Measurements from ENCODE around the gene KLC4. TPM values are rescaled to one million over a fixed set of nuclear protein-coding genes. Genes with fewer than 3 reads are reported as not detected.

Gene KLC4
- total and polyA plus RNA-seq, 2 experiments from 2014 or later = 38.4 to 57.2 TPM

DNA sequence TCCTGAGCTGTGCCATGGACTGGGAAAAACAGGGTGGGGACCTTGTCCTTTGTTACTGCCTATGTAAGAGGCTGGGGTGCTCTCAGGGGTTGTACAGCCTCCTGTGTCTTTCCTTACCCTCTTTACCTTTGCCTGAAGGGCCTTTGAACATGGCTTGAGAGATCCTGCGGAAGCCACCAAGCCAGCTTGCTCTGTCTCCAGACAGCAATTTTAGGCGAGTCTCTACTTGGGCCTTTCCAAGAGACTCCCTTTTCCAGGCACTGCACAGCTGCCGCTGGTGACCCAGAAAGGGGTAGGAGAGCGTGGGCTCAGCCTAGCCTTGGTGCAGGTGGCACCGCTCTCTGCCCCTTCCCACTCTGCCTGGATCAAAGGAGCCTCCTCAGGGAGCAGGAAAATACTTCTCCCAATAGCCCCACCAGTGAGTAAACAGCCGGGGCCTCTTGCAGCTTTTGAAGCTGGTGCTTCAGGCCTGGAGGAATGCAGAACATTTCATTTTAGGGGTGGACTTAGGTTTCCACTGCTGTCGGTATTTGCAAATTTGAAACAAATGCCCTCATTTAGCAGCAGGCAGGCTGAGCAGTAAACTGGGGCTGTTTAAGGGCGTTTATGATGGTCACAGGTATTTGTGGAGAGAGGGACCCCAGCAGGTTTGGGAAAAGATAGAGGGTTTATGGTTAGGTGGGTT lies 30.6 kb downstream of the KLC4 start:
- Histone ChIP-seq H3K4me3 (no peak overlapping the region), H3K9me3 (ENCODE audit: low read depth) (no peaks in the 10 kb centered on the region), H3K27ac (peak overlapping the region; percentile 82), H3K36me3 (no peaks in the 10 kb centered on the region), H3K4me1 (ENCODE audit: low read depth) (peaks cover 19% of the 10 kb centered on the region), H3K27me3 (no peaks in the 10 kb centered on the region)
- TF ChIP-seq, protein P1, sequence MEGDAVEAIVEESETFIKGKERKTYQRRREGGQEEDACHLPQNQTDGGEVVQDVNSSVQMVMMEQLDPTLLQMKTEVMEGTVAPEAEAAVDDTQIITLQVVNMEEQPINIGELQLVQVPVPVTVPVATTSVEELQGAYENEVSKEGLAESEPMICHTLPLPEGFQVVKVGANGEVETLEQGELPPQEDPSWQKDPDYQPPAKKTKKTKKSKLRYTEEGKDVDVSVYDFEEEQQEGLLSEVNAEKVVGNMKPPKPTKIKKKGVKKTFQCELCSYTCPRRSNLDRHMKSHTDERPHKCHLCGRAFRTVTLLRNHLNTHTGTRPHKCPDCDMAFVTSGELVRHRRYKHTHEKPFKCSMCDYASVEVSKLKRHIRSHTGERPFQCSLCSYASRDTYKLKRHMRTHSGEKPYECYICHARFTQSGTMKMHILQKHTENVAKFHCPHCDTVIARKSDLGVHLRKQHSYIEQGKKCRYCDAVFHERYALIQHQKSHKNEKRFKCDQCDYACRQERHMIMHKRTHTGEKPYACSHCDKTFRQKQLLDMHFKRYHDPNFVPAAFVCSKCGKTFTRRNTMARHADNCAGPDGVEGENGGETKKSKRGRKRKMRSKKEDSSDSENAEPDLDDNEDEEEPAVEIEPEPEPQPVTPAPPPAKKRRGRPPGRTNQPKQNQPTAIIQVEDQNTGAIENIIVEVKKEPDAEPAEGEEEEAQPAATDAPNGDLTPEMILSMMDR (IDR thresholded peaks at IDR 0.05; ENCODE audit: low read depth, low read length) = no peak
- DNase-seq (ENCODE audit: low read depth in 1 of 2, low spot score in 1 of 2) = no peak

DNA sequence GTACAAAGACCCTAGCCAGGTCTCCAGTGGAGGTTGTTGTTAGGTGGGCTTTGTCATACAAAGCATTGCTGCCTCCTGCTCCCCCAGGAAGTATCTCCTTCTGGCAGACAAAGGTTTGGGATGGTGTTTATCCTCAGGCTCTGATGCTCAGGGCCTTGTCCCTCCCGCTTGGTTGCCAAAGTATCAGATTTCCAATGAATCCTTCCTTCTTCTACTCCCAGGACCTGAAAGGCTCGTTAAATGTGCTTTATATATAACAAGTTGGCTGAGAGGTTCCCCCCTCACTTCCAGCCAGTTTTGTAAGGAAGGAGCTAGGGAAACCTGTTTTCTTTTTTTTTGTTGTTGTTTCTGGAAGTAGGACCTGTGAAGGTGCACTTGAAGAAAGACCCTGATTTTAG lies 31.1 kb downstream of the KLC4 start:
- no peak for DNase-seq (ENCODE audit: low read depth in 1 of 2, low spot score in 1 of 2)
- Histone ChIP-seq H3K36me3 (no peaks in the 10 kb centered on the region), H3K4me1 (ENCODE audit: low read depth) (peaks cover 22% of the 10 kb centered on the region), H3K27me3 (no peaks in the 10 kb centered on the region), H3K4me3 (no peak overlapping the region), H3K9me3 (ENCODE audit: low read depth) (no peaks in the 10 kb centered on the region), H3K27ac (peak overlapping the region; percentile 82)
- TF ChIP-seq, protein P1 (IDR thresholded peaks at IDR 0.05; ENCODE audit: low read depth, low read length) = no peak

DNA sequence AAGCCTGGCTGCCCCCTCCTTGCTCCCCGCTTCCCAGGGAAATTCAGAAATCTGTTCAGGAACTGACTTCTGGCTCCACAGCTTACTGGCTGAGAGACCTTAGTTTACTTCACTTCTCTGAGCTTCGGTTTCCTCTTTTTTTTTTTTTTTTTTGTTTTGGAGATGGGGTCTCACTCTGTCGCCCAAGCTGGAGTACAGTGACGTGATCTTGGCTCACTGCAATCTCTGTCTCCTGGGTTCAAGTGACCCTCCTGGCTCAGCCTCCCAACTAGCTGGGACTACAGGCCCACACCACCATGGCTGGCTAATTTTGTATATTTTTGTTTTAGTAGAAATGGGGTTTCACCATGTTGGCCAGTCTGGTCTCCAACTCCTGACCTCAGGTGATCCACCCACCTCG lies 31.6 kb downstream of the KLC4 start:
- peak overlapping the region; percentile 82 for H3K27ac ChIP-seq
- DNase-seq (ENCODE audit: low read depth in 1 of 2, low spot score in 1 of 2) = no peak
- H3K4me3 ChIP-seq = no peak overlapping the region
- TF ChIP-seq, protein P1 (IDR thresholded peaks at IDR 0.05; ENCODE audit: low read depth, low read length) = no peak
- H3K9me3 ChIP-seq (ENCODE audit: low read depth) = no peaks in the 10 kb centered on the region
- H3K36me3 ChIP-seq = no peaks in the 10 kb centered on the region
- H3K27me3 ChIP-seq = no peaks in the 10 kb centered on the region
- H3K4me1 ChIP-seq (ENCODE audit: low read depth) = peaks cover 27% of the 10 kb centered on the region

DNA sequence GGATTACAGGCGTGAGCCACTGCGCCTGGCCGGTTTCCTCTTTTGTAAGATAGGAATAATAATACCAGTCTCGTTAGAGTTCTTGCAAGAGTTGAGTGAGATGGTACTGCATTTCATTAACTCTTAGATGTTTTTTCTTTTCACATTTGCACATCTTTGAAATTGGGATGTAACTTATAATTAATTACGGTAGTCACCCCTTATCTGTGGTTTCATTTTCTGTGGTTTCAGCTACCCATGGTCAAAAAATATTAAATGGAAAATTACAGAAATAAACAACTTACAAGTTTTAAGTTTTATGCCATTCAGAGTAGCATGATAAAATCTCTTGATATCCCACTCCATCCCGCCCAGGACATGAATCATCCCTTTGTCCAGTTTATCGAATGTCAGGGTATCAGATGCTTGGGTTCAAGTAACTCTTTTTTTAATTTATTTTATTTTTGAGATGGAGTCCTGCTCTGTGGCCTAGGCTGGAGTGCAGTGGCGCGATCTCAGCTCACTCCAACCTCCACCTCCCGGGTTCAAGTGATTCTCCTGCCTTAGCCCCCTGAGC lies 32.1 kb downstream of the KLC4 start:
- Histone ChIP-seq H3K9me3 (ENCODE audit: low read depth) (no peaks in the 10 kb centered on the region), H3K27ac (no peak overlapping the region), H3K4me1 (ENCODE audit: low read depth) (peaks cover 31% of the 10 kb centered on the region), H3K36me3 (no peaks in the 10 kb centered on the region), H3K4me3 (no peak overlapping the region), H3K27me3 (no peaks in the 10 kb centered on the region)
- TF ChIP-seq, protein P1 (IDR thresholded peaks at IDR 0.05; ENCODE audit: low read depth, low read length) = no peak
- no peak for DNase-seq (ENCODE audit: low read depth in 1 of 2, low spot score in 1 of 2)

DNA sequence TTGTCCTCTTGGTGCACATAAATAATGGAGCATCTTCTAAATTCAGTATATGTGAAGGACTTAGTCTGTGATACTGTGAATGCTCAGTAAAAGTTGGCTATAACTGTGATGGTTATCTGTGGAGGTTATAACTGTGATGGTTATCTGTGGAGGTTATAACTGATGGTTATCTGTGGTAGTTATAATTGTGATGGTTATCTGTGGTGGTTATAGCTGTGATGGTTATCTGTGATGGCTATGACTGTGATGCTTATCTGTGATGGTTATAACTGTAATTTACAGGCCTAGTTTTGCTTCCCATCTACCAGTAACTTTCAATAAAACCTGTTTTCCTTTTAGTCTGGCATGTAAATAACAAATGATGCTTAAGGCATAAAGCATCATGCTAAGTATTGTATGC lies 33.2 kb downstream of the KLC4 start:
- H3K4me1 ChIP-seq (ENCODE audit: low read depth) = peaks cover 41% of the 10 kb centered on the region
- no peaks in the 10 kb centered on the region for H3K36me3 ChIP-seq
- H3K27ac ChIP-seq = no peak overlapping the region
- no peaks in the 10 kb centered on the region for H3K27me3 ChIP-seq
- H3K9me3 ChIP-seq (ENCODE audit: low read depth) = no peaks in the 10 kb centered on the region
- no peak for DNase-seq (ENCODE audit: low read depth in 1 of 2, low spot score in 1 of 2)
- H3K4me3 ChIP-seq = no peak overlapping the region
- TF ChIP-seq, protein P1 (IDR thresholded peaks at IDR 0.05; ENCODE audit: low read depth, low read length) = no peak
